Mammary epithelial cell (primary cell): ENCODE results near the gene CCSER2.

Source experiments
- EZH2 ChIP-seq: IDR thresholded peaks from 2 replicates; pipeline ENCODE4 v1.6.1; 2012; ENCODE audit warnings: low read length, inconsistent platforms, borderline replicate concordance
- TF ChIP-seq, protein P1 (sequence below), 2 donors: IDR thresholded peaks in 1 of 2; conservative IDR thresholded peaks in 1 of 2; 2 replicates each; pipeline ENCODE4 v1.5.1; 2011 to 2012; ENCODE audit warnings: inconsistent platforms in 2 of 2, low read length in 2 of 2, mild to moderate bottlenecking in 2 of 2, control low read depth in 1 of 2, low read depth in 1 of 2; ENCODE audit not compliant: insufficient read depth in 1 of 2; ENCODE audit errors: extremely low read depth in 1 of 2

GRCh38 chr10:84511106-84511505, 182.7 kb downstream of the CCSER2 start:
- TF ChIP-seq, protein P1, sequence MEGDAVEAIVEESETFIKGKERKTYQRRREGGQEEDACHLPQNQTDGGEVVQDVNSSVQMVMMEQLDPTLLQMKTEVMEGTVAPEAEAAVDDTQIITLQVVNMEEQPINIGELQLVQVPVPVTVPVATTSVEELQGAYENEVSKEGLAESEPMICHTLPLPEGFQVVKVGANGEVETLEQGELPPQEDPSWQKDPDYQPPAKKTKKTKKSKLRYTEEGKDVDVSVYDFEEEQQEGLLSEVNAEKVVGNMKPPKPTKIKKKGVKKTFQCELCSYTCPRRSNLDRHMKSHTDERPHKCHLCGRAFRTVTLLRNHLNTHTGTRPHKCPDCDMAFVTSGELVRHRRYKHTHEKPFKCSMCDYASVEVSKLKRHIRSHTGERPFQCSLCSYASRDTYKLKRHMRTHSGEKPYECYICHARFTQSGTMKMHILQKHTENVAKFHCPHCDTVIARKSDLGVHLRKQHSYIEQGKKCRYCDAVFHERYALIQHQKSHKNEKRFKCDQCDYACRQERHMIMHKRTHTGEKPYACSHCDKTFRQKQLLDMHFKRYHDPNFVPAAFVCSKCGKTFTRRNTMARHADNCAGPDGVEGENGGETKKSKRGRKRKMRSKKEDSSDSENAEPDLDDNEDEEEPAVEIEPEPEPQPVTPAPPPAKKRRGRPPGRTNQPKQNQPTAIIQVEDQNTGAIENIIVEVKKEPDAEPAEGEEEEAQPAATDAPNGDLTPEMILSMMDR (conservative IDR thresholded peaks at IDR 0.05 in 1 of 2, IDR thresholded peaks at IDR 0.05 in 1 of 2; ENCODE audit: extremely low read depth in 1 of 2, insufficient read depth in 1 of 2, low read depth in 1 of 2, low read length in 2 of 2): no peak
- no peak for TF ChIP-seq EZH2
